PC-9 (cell line): ENCODE data around the gene GMEB1.
"Not testable (repeated sequence)": the region's sequence is repeated elsewhere in the genome, so short reads cannot be mapped to it uniquely, and the experiment has no call there.

Source experiments
- EZH2 ChIP-seq: fragments of 200-600 bp; sonication (generic); IDR thresholded peaks from 2 replicates; pipeline ENCODE4 v1.8.0; 2017; ENCODE audit warnings: antibody characterized with exemption, low read depth
- TF ChIP-seq, protein P1 (sequence below): fragments of 200-600 bp; sonication (generic); conservative IDR thresholded peaks from 2 replicates; pipeline ENCODE4 v1.6.1; 2017; ENCODE audit warnings: mixed run types, antibody characterized with exemption, mild to moderate bottlenecking, moderate library complexity

DNA sequence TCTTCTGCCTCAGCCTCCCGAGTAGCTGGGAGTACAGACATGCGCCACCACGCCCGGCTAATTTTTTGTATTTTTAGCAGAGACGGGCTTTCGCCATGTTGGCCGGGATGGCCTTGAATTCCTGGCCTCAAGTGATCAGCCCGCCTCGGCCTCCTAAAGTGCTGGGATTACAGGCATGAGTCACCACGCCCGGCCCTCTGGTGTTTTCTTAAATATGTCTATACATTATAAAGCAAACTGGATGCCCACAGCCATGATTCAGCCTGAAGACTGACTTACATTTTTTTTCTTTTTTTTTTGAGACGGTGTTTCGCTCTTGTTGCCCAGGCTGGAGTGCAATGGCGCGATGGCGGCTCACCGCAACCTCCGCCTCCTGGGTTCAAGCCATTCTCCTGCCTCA, 53.3 kb downstream of the GMEB1 start:
- TF ChIP-seq EZH2: not testable (repeated sequence)
- TF ChIP-seq, protein P1, sequence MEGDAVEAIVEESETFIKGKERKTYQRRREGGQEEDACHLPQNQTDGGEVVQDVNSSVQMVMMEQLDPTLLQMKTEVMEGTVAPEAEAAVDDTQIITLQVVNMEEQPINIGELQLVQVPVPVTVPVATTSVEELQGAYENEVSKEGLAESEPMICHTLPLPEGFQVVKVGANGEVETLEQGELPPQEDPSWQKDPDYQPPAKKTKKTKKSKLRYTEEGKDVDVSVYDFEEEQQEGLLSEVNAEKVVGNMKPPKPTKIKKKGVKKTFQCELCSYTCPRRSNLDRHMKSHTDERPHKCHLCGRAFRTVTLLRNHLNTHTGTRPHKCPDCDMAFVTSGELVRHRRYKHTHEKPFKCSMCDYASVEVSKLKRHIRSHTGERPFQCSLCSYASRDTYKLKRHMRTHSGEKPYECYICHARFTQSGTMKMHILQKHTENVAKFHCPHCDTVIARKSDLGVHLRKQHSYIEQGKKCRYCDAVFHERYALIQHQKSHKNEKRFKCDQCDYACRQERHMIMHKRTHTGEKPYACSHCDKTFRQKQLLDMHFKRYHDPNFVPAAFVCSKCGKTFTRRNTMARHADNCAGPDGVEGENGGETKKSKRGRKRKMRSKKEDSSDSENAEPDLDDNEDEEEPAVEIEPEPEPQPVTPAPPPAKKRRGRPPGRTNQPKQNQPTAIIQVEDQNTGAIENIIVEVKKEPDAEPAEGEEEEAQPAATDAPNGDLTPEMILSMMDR: not testable (repeated sequence)
